Panc1 (cell line): ENCODE data around the gene COX5A.

Source experiments
- POLR2AphosphoS5 ChIP-seq: IDR thresholded peaks from 2 replicates; pipeline ENCODE4 v1.6.1; 2012; ENCODE audit warnings: mild to moderate bottlenecking, low read depth, low read length, moderate library complexity
- TF ChIP-seq, protein P1 (sequence below): fragments of 450-650 bp; IDR thresholded peaks from 2 replicates; pipeline ENCODE4 v1.5.1; 2017; ENCODE audit warnings: mild to moderate bottlenecking

DNA sequence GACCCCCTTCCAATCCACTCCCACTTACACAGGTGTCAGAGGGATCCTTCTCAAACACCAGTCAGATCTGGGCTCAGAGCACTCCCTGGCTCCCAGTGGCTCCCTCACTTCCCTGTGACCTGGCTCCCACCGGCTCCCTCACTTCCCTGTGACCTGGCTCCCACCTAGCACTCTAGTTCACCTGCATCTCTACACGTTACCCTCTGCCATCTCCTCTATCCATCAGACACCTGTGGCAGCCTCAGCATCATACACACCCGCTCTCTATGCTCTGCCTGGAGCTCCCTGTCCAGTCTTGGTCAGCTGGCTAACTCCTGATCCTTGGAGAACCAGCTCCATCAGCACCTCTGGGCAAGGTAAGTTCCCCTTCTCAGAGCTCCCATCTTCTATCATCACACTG is 13.1 kb upstream of the COX5A start:
- no peak for TF ChIP-seq POLR2AphosphoS5
- TF ChIP-seq, protein P1, sequence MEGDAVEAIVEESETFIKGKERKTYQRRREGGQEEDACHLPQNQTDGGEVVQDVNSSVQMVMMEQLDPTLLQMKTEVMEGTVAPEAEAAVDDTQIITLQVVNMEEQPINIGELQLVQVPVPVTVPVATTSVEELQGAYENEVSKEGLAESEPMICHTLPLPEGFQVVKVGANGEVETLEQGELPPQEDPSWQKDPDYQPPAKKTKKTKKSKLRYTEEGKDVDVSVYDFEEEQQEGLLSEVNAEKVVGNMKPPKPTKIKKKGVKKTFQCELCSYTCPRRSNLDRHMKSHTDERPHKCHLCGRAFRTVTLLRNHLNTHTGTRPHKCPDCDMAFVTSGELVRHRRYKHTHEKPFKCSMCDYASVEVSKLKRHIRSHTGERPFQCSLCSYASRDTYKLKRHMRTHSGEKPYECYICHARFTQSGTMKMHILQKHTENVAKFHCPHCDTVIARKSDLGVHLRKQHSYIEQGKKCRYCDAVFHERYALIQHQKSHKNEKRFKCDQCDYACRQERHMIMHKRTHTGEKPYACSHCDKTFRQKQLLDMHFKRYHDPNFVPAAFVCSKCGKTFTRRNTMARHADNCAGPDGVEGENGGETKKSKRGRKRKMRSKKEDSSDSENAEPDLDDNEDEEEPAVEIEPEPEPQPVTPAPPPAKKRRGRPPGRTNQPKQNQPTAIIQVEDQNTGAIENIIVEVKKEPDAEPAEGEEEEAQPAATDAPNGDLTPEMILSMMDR = no peak
